M059J (cell line): ENCODE results near the gene NEAT1. TPM values are rescaled to one million over a fixed set of nuclear protein-coding genes. Genes with fewer than 3 reads are reported as not detected.
"Not testable (repeated sequence)": the region's sequence is repeated elsewhere in the genome, so short reads cannot be mapped to it uniquely, and the experiment has no call there.

Experiments used
- DNase-seq: peaks from one replicate; pipeline ENCODE4 v3.0.0-alpha.2; 2012; ENCODE audit warnings: low read depth
- total RNA-seq: library from RNA; depleted of rRNA; stranded (reverse); fragments of >200 nt; shearing (Covaris generic); gene quantifications from 2 replicates; pipeline ENCODE4 v1.2.3, GENCODE V29; 2014

NEAT1 gene
- total RNA-seq, 1 experiment from 2014 or later, result 6.5 TPM

DNA sequence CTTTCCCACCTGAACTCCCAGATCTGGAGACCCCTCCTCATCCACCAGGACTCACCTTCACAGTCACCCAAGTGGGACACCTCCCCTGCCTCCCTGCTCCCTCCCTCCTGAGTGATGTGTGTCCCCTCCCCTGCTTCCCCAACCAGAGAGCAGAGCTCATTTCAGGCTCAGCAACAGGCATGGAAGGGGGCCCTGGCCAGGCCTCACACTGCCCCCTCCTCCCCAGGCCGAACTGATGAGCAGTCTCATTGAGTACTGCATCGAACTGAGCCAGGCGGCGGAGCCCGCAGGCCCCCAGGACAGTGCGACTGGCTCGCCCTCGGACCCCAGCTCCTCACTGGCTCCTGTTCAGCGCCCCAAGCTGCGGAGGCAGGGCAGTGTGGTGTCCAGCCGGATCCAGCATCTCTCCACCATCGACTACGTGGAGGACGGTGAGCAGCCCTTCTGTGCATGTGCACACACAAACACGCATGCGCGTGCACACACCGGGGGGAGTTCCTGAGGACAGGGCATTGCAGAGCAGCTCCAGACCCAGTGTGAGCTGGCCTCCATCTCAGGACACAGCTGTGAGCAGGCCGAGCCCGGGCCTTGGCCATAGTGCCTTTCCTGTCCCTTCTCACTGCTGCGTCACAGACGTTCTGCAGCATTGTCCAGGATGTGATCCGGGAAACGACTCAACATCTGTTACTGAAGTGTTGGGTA, 17.8 kb upstream of the NEAT1 start:
- DNase-seq, result no peak

DNA sequence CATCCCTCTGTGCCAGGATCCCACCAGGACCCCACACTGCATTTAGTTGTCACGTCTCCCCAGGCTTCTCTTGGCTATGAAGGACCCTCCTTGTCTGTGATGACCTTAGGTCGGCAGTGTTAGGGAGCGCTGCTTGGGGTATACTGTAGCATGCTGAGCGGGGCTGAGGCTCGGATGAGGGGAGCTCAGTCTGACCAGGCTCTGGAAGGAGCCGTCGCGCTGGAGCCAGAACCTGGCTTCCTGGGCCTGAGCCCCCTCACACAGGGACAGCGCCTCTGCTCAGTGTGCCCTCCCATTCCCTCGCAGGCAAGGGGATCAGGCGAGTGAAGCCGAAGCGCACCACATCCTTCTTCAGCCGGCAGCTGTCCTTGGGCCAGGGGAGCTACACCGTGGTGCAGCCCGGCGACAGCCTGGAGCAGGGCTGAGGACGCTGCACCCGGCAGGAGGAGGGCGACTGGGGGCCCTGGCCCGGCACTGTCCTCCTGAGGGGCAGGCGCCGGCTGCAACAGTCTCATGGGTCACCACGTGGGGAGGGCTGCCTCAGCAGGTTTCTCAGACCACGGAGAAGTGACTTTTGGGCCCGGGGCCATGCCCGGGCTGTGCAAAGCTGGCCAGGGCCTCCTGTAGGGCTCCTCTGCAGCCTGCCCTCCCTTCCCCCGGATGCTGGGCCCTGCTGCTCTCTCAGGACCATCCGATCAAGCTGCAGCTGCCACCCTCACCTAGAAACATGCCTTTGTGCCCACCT, 11.5 kb upstream of the NEAT1 start:
- DNase-seq, result no peak

- no peak for DNase-seq
Observed at GRCh38 chr11:65411681-65412070, 10.9 kb upstream of the NEAT1 start.

- DNase-seq, result no peak
Observed at GRCh38 chr11:65412271-65413076, 10.1 kb upstream of the NEAT1 start.

DNA sequence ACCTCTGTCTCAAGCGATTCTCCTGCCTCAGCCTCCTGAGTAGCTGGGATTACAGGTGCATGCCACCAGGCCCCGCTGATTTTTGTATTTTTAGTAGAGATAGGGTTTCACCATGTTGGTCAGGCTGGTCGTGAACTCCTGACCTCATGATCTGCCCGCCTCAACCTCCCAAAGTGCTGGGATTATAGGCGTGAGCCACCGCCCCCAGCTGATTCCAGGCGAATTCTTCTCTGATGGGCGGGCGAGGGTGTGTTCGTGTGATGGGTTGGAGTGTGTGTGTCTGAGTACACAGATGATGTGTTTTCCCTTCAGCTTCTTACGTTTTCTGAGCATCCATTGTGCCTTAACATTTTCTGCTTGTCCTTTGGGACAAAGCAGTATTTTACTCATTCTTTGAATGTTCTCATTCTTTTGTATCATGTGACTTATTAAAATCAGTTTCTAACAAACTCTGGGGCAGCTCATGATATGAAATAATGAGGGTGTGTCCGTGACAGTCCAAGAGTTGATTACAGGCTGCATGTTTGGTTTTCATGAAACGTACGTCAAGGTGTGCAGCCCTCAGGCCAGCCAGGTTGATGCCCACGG, 9.4 kb upstream of the NEAT1 start:
- not testable (repeated sequence) for DNase-seq

- peak; percentile 25 for DNase-seq
Observed at GRCh38 chr11:65414776-65415498, 7.7 kb upstream of the NEAT1 start.

- DNase-seq, result no peak
Observed at GRCh38 chr11:65415499-65416340, 6.9 kb upstream of the NEAT1 start.

- DNase-seq, result peak; percentile 79
Observed at GRCh38 chr11:65416341-65416824, 6.2 kb upstream of the NEAT1 start.

DNA sequence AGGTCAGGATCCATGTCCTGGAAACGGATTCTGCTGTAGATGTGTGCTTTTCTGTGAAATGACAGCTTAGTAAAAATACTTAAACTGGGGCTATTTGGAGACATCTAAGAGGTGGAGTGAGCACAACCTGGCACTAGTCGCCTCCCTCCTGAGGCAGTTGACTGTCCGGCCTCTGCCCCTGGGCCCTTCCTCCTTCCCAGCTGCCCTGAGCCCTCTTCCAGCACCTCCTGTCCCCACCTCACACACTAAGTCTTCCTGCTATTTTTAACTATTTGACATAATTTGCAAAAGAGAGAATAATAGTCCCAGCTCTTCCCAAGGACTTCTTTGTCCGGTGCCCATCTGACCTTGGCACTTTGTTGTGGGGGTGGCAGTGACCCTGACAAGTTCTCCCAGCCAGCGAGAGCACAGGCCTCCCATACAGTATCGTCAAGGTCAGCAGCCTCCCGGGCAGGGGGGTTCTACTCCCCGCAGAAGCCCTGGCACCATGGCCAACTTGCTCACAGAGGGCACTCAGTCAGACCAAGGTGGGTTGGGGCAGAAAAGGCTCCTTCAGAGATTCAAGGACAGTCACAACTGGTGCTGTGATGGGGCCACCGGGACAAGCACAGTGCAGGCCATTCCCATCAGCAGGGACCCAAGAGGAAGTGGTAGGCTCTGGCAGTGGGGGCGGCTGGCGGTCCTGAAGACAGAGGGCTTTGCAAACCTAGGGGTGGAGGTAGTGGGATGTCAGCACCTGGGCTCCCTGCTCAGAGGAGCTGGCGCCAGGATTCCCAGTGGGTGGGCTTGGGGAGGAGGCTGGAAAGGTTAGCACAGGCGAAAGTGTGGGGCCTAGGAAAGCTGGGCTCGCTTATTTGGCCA, 5.5 kb upstream of the NEAT1 start:
- peak; percentile 40 for DNase-seq

DNA sequence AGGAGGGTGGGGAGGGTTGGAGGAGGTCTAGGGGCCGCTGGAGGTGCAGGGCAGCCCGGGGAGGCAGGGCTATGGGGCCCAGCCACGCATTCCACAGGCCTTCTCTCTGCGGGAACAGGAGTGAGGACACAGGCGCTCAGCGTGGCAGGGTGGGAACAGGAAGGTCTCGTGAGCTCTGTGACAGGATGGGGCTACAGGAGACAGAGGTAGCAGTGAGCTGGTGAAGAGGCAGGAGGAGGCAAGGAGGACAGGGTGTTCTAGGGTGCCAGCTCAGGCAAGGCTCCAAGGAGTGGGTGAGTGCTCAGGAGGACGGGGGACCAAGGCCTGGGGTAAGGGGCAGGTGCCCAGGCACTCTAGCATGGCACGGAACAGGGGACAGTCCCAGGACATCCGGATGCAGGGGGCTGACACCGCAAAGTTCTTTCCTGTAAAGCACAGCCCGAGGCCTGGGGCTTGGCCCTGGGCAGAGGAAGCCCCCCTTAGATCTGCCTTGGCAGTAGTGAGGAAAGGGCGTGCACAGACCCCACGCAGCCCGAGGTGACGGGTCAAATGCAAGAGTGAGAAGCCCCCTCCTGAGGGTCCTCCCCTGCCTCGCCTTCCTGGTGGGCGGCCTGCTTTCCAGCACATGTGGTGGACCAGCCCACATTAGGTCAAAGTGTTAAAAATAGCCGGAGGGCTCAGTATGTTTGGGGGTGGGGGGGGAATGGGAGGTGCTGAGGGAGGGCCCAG, 4.7 kb upstream of the NEAT1 start:
- DNase-seq, result peak; percentile 38

GRCh38 chr11:65418431-65418680, 4.2 kb upstream of the NEAT1 start:
- no peak for DNase-seq

- DNase-seq, result peak; percentile 99
Observed at GRCh38 chr11:65418681-65419459, 3.7 kb upstream of the NEAT1 start.

- DNase-seq, result no peak
Observed at GRCh38 chr11:65419460-65419771, 3.2 kb upstream of the NEAT1 start.

- peak; percentile 94 for DNase-seq
Observed at GRCh38 chr11:65419772-65420481, 2.7 kb upstream of the NEAT1 start.

GRCh38 chr11:65420506-65420905, 2.1 kb upstream of the NEAT1 start:
- no peak for DNase-seq

- peak; percentile 98 for DNase-seq
Observed at GRCh38 chr11:65420979-65421793, 1.4 kb upstream of the NEAT1 start.
